AG08396 (cell line): ENCODE measurements around the gene CDH15.

Source experiments
- DNase-seq: peaks from one replicate; pipeline ENCODE4 v3.0.0; 2012; ENCODE audit warnings: low spot score, mixed read lengths

CDH15 gene, protein sequence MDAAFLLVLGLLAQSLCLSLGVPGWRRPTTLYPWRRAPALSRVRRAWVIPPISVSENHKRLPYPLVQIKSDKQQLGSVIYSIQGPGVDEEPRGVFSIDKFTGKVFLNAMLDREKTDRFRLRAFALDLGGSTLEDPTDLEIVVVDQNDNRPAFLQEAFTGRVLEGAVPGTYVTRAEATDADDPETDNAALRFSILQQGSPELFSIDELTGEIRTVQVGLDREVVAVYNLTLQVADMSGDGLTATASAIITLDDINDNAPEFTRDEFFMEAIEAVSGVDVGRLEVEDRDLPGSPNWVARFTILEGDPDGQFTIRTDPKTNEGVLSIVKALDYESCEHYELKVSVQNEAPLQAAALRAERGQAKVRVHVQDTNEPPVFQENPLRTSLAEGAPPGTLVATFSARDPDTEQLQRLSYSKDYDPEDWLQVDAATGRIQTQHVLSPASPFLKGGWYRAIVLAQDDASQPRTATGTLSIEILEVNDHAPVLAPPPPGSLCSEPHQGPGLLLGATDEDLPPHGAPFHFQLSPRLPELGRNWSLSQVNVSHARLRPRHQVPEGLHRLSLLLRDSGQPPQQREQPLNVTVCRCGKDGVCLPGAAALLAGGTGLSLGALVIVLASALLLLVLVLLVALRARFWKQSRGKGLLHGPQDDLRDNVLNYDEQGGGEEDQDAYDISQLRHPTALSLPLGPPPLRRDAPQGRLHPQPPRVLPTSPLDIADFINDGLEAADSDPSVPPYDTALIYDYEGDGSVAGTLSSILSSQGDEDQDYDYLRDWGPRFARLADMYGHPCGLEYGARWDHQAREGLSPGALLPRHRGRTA

DNA sequence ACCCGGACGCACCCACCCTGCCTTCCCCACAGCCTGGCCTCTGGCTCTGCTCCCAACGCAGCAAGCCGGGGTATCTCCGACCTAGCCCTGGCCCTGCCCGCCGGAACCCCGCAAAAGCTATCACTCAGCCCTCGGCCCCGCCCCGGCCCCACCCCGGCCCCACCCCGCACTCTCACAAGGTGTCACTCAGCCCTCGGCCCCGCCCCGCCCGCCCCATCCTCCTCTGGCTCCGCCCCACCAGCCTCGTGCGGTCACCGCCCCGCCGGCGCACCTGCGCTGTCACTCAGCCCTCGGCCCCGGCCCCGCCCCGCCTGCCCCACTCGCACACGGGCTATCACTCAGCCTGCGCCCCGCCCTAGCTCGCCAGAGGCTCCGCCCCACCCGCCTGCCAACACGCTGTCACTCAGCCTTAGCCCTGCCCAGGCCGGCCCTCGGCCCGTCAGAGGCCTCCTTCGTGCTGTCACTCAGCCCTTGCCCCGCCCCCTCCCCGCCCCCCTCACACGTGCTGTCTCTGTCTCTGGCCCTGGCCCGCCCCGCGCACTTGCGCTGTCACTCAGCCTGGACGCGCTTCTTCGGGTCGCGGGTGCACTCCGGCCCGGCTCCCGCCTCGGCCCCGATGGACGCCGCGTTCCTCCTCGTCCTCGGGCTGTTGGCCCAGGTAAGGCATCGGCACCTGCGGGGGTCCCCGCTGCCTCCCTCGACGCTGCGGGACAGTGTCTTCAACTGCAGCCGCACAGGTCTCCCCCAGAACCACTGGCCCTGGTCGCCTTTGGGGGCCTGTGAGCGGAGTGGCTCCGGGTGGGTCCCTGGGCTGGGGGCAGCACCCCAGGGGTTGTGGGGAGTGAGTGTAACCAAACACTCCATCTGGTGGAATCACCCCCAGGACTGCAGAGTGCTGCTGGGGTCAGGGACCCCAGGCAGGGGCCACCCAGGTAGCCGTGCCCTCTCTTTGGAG lies at the start of gene CDH15:
Gene CDH15 (plus strand): TSS at position 533 of the 955 bp plus-strand sequence. CDS start 84 bp downstream, at position 617.
- peak; percentile 98 for DNase-seq

DNA sequence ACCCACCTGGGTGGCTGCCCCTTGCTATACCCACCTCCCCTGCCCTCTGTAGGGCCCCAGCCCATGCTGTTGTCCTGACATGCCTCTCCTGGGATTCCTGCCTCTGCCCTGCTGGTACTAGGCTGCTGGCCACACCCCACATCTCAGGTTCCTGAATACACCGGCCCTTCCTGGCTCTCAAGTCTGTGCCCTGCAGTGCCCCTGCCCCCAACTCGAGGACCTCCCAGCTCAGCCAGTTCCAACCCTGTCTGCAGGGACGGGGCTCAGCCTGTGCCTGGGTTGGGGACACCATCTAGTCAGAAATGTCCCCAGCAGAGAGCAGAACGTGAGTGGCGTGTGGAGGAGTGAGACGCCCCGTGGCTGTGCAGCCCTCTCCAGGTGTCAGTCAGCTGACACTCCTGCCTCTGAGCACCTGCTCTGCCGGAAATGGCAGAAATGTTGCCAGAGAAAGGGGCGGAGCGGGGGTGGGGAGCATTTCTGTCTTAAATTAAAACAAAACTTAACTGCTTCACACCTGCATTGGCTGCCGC lies 49.2 kb upstream of the CDH15 start:
- no peak for DNase-seq

DNA sequence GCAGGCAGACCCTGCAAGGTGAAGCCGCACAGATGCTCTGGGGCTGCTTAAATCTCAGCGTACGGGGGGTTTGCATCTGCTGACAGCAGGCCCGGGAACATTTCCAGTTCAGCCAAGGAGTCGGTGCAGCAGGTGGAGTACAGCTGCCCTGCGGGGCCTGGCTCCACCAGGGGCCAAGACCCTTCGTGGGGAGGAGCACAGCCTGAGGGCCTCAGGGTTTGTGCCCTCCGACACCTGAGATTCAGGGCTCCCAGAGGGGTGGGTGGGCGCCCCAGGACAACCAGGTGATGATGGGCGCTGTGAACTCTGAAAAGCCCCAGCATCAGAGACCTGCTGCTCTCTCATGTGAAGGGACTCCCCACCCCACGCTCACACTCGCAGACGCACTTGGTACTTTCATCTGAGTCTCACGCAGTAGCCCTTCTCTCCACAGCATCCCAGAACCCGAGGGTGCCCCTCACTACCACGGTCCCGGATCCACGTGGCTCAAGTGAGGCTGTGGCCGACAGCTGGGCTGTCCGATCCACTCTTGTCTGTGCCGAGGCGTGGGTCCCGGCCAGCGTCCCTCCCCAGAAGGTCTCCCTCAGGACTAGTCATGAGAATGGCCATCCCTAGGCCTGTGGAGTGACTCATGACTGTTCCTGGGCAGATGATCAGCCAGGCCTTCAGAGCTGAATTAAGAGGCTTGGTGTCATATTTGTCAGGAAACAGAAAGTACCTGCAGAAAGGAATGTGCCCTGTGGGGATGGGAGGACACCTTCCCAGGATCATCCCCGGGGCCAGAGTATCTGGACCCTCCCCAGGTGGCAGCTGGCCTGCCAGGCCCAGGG lies 48.3 kb upstream of the CDH15 start:
- no peak for DNase-seq

DNA sequence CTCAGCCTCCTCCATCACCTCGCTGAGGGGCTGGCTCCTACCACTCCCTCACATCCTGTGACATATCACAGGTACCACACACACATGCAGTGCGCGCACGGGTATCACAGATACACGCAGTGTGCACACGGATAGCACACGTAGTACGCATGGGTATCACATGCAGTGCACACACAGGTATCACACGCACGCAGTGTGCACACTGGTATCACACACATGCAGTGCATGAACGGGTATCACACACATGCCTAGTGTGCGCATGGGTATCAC lies 47.8 kb upstream of the CDH15 start:
- no peak for DNase-seq

DNA sequence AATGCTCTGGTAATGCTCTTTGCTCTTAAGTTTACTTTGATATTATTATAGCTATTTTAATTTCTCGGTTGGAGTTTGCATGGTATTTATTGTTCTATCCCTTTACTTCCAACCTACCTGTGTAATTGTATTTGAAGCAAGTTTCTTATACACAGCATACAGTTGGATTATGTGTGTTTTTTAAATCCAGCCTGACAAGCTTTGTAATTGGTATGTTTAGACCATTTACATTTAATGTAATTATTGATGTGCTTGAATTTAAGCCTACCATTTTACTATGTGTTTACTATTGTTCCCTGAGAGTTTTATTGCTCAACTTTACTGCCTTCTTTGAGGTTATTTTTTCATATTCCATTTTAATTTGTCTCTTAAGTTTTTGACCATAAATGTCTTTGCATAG lies 42.2 kb upstream of the CDH15 start:
- no peak for DNase-seq

DNA sequence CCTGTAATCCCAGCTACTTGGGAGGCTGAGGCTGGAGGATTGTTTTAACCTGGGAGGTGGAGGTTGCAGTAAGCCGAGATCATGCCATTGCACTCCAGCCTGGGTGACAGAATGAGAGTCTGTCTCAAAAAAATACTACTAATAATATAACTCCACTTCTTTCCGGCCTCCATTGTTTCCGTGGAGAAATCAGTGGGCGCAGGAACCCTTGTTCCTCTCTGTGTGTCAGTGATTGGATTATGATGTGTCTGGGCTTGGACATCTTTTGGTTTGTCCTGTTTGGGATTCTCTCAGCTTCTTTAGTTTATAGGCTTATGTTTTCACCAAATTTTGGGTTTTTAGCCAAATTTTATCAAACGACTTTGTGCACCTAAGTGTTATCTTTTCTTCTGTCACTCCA lies 41.1 kb upstream of the CDH15 start:
- no peak for DNase-seq

DNA sequence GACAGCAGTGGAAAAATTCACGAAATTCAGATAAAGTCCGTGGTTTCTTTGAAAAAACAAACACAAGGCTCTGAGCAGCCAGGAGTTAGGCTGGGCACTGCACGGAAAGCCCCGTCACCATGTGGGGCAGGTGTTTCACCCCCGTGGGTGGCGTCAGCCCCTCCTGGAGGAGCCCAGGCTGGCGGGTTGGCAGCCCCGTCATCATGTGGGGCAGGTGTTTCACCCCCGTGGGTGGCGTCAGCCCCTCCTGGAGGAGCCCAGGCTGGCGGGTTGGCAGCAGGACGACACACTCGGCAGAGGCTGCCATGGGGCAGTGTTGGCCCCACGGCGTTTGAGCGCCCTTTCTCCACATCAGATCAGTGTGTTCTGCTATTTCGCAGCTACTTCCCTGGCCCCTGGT lies 39.8 kb upstream of the CDH15 start:
- DNase-seq = no peak

DNA sequence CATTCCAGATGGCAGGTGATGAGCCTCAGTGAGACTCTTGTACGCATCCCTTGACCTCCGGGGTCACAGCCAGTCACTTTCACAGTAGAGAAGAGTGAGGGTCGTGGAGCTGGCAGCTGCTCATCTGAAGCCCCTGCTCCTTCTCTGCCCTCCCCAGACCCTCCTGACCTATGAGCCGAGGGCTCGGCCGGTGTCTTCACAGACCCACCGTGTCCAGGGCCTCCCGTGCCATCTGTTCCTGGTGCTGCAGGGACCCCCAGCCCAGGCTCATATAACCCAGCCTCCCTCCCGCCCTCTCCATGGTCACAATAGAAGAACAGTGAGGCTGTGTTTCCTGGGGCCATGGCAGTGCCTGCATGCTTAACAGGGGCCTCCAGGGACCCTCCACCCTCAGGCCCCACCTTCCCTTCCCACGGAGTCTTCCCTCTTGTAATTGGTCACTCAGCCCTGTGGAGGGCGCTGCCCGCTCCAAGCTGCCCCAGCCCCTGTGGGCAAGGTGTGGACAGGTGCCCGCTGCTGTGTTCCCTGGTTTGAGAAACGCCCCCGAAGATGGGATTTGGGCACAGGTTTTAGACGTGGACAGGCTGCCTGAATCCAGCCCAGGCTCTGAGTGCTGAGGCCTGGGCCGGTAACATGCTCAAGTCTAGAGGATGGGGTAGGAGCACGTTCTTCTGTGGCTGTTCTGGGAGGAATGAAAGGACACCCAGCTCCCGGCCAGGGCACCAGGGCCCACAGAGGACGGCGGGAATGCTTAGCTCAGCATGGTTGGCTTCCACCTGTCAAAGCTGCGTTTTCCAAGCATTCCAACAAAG lies 39.1 kb upstream of the CDH15 start:
- DNase-seq = no peak

DNA sequence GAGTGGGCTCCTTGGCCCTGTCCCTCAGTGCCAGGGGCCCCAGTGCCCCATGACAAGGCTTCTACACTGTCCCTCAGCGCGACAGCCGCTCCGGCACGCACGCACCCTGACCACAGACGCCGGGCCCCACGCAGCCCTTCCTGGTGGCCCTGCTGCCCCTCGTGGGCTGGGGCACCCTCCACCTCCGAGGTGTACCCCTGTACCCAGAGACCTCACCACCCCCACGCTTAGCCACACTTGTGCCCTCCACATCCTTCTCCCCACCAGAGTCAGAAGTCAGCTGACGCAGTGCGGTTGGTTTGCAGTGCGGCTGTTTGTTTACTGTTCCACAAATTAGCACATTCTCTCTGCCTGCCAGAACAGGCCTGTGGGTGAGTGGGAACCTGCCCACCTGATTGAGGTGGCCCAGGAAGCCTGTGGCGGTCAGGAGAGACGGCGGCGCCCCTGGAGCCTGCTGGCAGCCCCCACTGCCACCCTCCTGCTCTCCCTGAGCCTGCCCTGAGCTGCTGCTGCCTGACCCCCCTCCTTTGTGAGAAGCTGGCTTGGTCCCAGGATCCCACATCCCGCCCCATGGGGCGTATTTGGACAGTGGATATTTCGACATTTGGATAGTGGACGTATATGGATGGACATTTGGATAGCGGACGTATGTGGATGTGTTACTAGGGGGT lies 38.0 kb upstream of the CDH15 start:
- DNase-seq = no peak

DNA sequence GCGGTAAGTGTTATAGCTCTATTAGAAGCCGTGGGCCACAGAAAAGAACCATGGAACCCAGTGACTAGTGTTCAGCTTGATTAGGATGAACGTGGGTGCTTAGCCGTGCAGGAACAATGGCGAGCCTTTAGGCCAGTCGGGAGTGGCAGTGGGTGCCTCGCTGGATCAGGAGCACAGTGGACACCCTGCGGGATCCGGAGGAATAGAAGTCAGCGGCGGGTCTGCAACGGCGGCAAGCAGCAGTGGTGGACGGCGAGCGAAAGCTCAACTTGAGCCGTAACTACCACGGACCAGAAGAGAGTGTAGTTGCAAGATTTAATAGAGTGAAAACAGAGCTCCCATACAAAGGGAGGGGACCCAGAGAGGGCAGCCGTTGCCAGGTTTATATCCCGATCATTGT lies 37.3 kb upstream of the CDH15 start:
- no peak for DNase-seq

DNA sequence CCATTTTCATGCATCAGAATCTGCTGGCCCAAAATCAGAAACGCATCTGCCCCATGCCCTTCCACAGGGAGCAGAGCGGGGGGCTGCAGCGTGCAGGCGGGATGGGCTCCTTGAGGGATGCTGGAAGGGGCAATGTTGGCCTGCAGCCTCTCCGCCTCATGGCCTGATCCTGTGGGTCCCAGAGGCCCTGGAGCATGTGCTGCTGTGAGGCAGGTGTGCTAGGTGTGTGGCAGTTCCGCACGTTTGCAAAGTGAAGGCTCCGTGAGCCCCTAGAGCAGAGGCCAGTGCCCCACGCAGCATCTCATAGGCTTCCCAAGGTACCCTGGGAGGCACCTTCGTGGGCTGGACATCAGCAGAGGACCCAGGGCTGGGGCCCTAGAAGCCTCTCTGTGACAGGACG lies 36.4 kb upstream of the CDH15 start:
- no peak for DNase-seq

DNA sequence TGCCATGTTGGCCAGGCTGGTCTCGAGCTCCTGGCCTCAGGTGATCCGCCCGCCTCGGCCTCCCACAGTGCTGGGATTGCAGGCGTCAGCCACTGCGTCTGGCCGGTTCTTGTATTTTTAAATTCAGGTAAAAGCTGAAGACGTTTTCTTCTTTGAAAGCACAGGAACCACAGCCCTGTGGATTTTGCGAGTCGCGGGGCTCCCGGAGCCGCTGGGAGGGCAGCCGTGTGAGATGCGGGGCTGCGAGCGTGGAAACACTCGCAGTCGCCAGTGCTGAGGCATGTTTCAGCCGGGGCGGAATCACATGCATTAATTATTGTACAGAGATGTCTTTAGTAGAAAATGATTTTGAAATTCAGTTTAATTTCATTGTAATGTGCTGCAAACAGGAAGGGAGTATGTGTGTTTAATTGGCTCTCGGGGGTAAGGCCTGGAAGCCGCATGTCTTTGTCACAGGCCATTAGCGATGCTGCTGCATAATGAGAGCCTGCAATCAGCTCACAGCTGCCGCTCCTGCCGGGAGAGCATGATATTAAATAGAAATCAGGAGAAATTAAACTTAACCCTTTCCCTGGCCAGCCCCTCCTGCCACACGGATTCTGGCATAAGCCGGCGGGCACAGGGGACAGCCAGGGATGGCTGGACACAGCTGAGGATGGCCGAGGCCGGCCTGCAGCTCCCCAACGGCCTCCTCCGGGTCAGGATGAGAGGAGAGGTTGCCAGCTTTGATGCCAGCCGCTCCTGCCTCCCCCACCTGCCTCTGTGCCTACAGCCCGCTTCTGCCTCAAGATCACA lies 35.4 kb upstream of the CDH15 start:
- DNase-seq = no peak

DNA sequence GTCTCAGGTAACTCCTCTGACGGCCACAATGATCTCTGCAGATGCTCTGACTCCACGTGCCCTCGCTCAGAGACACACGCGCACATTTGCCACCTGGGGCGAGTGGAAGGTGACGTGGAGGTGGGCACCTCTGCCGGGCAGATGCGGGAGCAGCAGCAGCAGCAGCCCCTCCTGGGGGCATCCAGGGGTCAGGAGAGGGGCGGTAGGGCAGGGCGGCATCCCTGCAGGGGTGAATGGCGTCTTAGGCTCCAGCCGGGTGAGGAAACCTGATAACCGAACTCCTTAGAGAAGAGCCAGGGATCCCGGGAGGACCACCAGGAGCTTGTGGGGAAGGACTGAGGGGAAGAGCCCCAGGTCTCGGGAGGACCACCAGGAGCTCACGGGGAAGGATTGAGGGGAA lies 34.6 kb upstream of the CDH15 start:
- DNase-seq = no peak

DNA sequence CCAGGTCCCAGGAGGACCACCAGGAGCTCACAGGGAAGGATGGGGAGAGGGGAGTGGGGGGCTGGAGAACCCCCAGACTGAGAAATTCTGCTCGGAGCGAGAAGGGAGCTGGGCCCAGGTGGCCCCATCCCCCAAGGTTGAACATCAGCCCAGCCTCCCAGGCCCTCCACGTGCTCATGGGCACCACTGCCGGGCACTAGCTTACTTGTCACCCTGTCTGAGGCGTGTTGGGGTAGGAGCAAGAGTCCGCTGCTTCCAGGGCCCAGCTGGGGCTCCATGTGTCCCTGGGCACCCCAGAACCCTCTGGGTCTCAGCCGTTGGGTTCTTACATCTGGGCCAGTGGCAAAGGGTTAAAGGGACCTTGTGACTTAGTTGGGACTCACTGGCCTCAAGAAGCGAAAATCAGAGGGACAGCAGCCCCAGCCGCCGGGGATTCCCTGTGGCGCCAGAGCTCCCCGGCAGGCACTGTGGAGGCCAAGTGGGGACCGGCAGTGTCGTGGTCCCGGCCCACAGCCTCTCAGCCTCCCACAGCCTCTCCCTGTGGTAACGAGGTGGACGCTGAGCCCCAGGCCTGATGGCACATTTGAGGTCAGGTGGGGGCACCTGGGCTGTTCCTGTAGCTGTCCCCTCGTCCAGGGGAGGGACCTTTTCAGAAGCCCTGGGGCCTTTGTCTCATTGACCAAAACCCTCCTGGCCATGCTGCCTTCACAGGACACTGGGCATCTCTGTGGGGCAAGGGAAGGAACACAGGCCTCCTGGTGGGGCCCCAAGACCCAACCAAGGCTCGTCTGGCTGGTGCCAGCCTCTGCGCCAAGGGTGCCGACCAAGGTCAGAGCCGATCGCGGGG lies 33.7 kb upstream of the CDH15 start:
- no peak for DNase-seq

DNA sequence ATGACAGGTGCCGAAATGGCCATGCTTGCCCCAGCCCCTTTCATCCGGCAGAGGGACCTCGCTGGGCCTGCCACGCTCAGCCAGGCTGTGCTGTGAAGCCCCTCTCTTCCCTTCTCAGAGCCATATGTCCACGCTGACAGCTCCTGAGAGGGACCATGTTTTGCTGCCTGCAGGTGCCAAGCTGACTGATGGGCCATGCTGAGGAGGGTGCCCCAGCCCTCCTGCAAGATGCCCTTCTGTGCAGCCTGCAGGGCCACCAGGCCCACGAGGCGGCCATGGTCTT lies 33.1 kb upstream of the CDH15 start:
- no peak for DNase-seq

DNA sequence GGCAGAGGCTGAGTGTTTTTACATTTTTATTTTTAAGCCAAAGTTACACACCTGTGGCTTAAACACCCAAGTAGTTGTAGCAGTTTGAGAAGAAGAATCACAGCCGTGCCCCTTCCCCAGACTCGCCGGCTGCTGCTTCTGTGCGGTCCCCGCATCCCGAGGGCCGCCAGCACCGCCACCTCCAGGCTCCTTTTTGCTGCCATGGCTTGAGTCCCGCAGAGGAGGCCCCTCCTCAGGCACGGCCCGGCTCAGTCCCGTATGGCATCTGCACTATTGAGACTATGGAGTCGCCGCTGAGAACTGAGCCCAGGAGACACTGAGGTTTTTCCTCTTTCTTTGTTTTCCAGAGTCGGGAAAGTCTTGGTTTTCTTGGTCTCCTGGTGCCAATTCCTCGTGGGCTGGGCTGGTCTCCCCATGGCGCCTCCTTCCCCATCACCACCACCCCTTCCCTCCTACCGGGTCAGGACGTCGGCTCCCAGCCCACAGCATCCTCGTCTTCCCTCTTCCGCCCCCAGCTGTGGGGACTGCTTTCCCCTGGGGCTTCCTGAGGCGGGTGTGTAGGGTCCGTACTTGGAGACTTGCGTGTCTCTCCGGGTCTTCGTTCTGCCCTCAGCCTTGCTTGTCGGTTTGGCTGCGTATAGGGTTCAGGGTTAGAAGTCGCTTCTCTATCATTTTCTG lies 32.6 kb upstream of the CDH15 start:
- no peak for DNase-seq

DNA sequence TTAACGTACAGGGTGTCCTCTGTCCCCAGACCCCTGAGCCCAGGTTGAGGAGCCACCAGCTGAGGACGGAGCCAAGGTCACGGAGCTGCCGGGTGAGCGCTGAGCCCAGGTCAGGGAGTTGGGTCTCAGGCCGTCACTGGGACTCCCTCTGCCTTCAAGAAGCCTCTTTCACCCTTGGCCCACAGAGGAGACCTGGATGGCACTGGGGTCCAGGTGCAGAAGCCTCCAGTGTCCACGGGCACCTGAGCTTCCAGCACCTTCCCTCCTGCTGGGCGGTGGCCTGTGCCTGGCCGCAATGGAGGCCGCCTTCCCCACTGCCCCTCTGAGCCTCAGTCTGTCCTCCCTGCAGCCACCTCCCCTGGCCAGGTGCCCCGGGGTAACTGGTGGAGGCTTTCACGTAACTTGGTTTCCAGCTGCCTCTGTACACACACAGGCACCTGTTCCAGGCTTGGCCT lies 31.6 kb upstream of the CDH15 start:
- no peak for DNase-seq

DNA sequence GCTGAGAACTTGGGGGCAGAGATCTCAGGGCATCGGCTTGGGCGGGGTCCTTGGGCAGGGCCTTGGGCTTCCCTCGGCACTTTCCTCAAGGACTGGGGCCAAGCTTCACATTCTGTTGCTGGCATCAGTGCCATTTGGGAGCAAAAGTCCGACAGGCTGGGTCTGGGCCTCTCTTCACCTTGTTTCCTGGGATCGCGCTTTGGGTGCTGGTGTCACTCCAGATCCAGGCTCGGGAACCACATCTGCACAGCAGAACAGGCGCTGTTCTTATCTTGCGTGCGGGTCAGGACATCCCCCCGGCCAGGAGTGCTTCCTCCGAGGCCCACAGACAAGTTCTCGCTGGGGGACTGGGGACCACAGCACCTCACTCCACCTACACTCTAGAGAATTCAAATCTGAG lies 31.1 kb upstream of the CDH15 start:
- no peak for DNase-seq
